GM21619 (cell line): ENCODE measurements around the gene LRRC14B.

Experiments used
- ATAC-seq: cut with Tn5 transposase; IDR thresholded peaks from one replicate; pipeline ENCODE4 v1.9.1; 2021; ENCODE audit not compliant: unreplicated experiment

LRRC14B gene

DNA sequence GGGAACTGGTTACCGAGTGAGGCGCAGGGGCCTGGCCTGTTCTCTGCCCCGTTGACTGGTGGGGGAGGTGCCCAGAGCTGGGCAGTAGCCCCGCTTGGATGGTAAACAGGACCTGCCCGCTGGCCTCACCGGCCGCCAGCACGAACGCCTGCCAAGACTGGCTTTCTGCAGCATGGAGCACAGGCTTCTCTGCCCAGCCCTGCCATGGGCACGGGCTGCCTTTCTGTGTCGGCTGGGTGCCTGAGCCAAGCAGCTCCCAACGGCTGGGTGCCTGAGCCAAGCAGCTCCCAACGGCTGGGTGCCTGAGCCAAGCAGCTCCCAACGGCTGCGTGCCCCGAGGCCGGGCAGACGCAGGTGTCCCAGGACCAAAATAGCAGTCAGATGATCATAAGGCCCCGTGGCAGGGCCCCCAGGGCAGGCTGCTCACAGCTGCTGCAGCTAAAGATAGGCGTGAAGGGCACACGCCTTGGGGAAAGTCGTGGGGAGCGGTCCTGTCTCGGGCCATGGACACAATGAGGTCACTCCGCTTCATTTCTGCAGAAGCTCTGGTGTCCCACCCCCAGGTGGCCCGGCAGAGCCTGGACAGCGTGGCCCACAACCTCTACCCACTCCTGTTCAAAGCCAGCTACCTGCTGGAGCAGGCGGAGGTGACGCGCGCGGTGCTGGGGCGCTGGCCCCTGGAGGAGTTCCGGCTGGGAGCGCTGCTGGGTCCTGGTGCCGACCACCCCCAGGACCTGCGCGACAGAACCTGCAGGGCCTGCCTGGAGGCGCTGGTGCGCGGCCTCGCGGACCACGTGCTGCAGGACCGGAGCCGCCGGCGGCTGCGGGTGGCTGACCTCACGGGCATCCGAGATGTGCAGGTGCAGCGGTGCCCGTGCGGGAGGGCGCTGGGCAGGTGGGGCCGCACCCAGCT lies at the start of gene LRRC14B:
TSS of gene LRRC14B (plus strand) at position 460 of the 913 bp plus-strand sequence. CDS start at position 504, 44 bp downstream.
- ATAC-seq, result peak; percentile 32

DNA sequence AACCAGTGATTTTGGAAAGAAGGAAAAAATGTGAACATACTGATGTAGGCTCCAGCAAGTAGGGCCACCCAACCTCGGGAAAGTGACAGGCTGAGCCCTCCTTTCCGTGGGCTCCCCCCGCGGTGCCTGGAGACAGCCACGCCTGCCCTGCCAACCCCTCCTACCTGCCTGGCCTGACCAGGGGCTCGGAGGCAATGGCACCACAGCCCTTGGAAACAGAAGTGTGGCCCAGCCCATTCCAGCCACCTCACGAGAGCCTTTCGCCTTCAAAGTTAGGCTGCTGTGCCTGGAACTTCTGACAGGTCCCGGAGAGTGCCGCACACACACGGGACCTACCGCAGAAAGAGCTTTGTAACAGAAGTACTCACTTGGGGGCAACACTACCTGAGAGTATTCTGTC lies 49.5 kb upstream of the LRRC14B start:
- ATAC-seq, result no peak

- ATAC-seq, result no peak
These were observed 49.0 kb upstream of the LRRC14B start for GRCh38 chr5:142246-142810.

- ATAC-seq, result no peak
These were observed 48.3 kb upstream of the LRRC14B start for GRCh38 chr5:143041-143440.

DNA sequence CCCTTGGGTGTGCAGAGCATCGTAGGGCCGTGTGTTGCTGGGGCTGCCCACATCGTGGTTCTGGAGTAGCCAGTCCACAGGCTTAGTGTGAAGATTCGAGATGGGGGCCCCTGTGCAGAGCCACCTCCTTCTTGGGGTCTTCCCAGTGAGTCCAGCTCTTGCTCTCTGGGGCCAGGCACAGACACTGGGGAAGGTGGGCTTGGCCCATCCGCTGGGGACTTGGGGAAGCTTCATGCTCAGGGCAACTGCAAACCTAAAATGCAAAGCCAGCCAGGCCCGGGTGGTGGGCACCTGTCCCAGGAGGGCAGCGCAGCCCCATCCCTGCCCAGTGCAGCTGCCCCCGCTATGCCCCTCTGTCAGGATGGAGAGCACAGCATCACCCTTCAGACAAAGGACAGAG lies 46.4 kb upstream of the LRRC14B start:
- ATAC-seq, result no peak

DNA sequence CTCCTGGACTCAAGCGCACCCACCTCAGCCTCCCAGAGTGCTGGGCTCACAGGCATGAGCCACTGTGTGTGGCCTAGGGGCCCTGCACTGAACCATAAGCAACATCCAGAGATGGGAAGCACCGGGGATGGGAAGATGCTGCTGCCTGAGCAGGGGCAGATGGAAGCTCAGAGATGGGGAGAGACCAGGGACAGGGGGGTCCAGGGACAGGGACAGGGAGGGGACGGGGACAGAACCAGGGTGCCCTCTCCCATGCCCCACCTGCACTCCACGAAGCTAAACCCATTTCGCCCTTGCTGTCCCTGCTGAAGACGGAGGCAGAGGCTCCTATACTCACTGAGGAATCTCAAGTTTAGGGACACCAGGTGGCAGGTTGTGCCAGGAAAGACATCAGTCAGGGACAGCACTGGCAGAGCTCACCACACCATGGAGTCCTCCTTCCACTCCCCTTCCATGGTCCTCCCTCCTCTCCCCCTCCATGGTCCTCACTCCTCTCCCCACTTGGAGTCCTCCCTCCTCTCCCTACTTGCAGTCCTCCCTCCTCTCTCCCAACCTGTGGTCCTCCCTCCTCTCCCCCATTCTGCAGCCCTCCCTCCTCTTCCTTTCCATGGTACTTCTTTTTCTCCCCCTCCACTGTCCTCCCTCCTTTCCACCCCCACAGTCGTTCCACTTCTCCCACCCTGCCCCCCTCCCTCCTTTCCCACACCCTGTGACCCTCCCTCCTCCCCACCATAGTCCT lies 45.5 kb upstream of the LRRC14B start:
- ATAC-seq, result no peak

DNA sequence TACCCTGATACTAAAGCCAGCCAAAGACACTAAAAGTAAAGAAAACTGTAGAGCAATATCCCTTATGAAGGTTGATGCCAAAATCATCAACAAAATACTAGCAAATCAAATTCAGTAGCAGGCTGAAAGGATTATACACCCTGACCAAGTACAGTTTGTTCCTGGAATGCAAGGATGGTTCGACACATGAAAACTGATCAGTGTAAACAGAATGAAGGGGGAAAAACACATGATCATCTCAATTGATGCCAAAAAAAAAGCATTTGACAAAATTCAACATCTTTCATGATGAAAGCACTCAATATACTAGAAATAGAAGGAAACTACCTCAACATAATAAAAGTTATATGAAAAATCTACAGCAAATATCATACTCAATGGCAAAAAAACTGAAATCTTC lies 43.5 kb upstream of the LRRC14B start:
- no peak for ATAC-seq

DNA sequence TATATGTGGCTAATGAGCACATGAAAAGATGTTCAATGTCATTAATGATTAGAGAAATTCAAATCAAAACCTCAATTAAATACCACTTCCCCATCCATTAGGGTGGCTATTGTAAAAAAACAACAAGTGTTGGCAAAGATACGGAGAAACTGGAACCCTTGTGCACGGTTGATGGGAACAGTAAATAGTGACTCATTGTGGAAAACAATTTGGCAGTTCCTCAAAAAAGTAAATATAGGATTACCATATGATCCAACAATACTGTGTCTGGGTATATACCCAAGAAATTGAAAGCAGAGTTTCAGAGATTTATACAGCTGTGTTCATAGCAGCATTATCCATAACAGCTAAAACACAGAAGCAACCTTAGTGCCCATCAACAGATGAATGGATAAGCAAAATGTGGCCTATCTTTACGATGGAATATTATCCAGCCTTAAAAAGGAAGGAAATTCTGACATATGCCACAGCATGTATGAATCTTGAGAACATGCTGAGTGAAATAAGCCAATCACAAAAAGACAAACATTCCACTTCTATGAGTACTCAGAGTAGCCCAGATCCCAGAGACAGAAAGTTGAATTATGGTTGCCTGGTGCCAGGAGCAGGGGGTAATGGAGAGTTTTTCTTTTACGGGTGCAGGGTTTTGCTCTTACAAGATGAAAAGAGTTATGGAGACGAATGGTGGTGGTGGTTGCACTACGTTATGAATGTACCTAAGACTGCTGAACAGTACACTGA lies 41.4 kb upstream of the LRRC14B start:
- no peak for ATAC-seq

- ATAC-seq, result no peak
These were observed 40.5 kb upstream of the LRRC14B start for GRCh38 chr5:150746-151145.

DNA sequence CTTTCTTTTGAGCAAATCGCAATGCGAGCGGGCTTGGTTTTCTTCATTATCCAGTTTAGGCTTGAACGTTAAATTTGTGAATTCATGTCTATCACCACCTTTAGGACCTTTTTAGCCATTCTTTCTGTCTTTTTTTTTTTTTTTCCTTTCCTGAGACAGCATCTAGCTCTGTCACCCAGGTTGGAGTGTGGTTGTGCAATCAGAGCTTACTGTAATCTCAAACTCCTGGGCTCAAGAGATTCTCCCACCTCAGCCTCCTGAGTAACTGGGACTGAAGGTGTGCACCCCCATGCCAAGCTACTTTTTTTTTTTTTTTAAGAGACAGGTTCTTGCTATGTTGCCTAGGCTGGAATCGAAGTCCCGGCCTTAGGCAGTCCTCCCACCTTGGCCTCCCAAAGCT lies 39.2 kb upstream of the LRRC14B start:
- ATAC-seq, result no peak

- no peak for ATAC-seq
These were observed 38.0 kb upstream of the LRRC14B start for GRCh38 chr5:153256-153655.

- ATAC-seq, result no peak
These were observed 37.1 kb upstream of the LRRC14B start for GRCh38 chr5:154236-154635.

- no peak for ATAC-seq
These were observed 36.5 kb upstream of the LRRC14B start for GRCh38 chr5:154826-155225.

GRCh38 chr5:155651-156410 lies 35.5 kb upstream of the LRRC14B start:
- ATAC-seq, result no peak

- ATAC-seq, result no peak
These were observed 34.8 kb upstream of the LRRC14B start for GRCh38 chr5:156411-157072.

GRCh38 chr5:157126-157715 lies 34.1 kb upstream of the LRRC14B start:
- ATAC-seq, result no peak

GRCh38 chr5:157801-158200 lies 33.5 kb upstream of the LRRC14B start:
- ATAC-seq, result no peak

DNA sequence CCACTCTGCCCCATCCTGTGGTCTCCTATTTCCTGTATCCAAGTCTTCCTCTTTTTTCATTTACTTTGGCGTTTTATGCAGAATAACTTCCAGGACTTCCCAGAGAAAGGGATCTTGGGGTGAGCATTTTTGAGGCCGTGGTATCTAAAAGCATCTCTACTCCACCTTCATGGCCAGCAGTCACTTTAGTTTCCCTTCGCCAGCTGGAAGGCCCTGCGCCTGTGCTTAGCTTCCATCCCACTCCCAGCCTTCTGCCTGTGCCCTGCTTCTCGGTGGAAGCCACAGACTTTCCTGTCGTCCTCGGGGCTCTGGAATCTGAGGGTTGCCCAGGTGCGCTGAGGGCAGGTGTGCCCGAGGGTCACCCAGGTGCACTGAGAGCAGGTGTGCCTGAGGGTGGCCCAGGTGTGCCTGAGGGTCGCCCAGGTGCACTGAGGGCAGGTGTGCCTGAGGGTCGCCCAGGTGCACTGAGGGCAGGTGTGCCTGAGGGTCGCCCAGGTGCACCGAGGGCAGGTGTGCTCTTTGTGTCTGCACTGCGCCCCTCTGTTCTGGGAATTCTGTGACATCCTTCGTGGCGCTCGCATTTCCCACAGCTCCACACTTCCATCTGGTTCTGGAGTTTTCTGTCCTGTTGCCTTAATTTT lies 32.4 kb upstream of the LRRC14B start:
- ATAC-seq, result no peak
